ENCODE data around the gene FSIP1.
A peak's percentile ranks its signal among the peaks of the same experiment; 100 is the strongest.

The FSIP1 gene

DNA sequence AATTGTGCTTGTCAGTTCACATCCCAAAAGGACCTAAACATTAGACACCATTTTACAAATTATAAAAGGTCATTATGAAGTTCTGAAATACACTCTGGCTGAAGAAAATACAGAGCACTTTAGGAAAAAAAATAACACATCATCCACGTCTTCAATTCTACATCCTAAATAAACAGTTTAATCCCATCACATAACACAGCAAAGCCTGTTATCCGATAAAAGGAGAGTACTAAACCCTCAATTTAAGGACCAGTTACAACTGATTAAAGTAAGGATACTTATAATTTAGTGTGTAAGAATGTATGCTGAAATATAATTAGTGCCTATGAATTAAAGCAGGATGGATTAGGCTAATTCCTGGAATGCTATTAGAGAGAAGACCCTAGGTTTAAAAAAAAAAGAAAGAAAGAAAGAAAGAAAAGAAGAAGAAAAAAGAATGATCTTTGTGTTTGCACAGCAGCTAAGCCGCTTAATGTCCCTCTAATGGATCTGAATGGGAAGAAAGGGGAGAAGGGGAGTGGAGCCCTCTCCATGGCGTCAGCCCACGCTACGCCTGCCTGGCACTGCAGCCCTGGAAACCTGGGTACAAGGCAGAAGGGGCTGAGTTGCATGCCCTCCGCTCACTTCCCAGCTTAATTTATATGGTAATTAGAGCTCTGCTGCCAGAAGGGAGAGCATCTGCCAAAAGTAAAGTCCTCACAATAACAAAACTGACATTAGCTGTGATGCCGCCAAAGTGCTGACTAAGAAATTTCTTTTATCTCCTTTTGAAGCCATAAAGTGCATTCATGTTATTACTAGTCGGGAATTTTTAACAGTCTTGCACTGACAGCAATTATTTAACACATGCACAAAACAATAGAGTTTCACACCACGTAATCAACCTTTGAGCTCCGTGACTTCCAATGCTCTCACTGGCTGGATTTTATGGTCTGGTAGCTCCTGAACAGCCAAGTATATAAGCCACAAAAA is 90.0 kb downstream of the FSIP1 start:
- TF ChIP-seq, protein P1, sequence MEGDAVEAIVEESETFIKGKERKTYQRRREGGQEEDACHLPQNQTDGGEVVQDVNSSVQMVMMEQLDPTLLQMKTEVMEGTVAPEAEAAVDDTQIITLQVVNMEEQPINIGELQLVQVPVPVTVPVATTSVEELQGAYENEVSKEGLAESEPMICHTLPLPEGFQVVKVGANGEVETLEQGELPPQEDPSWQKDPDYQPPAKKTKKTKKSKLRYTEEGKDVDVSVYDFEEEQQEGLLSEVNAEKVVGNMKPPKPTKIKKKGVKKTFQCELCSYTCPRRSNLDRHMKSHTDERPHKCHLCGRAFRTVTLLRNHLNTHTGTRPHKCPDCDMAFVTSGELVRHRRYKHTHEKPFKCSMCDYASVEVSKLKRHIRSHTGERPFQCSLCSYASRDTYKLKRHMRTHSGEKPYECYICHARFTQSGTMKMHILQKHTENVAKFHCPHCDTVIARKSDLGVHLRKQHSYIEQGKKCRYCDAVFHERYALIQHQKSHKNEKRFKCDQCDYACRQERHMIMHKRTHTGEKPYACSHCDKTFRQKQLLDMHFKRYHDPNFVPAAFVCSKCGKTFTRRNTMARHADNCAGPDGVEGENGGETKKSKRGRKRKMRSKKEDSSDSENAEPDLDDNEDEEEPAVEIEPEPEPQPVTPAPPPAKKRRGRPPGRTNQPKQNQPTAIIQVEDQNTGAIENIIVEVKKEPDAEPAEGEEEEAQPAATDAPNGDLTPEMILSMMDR (IDR thresholded peaks at IDR 0.05), result no peak
- DNase-seq (ENCODE audit: low spot score), result no peak
- Histone ChIP-seq H3K27ac (no peak overlapping the region), H3K4me3 (peak overlapping the region; percentile 12)

DNA sequence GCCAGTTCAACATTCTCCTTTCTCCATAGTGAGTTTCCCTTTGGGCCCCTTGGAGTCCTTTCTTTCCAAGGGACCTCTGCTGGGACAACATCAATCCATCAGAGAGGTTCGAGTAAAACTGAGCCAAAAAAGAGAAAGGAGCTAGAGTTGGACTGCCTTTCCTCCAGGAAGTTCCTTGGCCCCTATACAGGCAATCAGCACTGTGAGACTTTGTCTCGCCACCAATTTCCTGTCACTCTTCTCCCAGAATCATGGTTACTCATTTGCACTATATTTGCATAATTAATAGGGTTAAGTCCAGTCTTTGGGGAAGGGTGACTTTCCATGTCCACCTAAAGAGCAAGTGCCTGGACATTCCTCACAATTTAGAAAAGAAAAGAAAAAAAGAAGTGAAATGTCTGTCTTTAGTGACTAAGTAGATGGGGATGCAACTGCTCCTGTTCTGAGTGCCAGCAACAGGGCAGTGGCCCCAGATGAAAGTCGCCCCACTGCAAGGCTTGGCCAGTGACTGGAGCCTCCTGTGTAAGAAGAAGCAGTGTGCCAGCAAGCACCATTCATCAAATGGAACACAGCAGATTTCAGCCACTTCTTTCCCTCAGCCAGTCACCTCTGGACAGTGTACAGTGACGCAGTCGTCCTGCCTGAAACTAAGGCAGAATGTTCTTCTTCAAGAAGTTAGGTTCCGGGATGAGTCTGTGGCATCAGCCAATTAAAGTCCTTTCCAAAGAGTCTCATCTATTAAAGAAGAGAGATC is 91.6 kb downstream of the FSIP1 start:
- no peak overlapping the region for H3K27ac ChIP-seq
- H3K4me3 ChIP-seq, result no peak overlapping the region
- TF ChIP-seq, protein P1 (IDR thresholded peaks at IDR 0.05), result no peak
- no peak for DNase-seq (ENCODE audit: low spot score)

DNA sequence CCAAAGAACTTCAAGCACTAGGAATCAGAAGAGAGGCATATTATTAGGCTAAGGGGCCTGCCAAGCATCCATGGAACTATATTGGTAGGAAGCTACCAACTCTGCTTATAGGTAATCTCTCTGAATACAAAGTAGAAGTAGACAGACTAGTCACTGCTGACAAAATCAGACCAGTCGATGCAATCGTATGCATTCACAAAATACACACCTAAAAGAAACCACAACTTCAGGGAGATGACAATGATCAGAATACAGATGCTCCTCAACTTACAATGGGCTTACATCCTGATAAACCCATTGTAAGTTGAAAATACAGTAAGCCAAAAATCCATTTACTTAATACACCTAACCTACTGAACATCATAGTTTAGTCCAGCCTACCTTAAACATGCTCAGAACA is 94.7 kb downstream of the FSIP1 start:
- DNase-seq (ENCODE audit: low spot score), result no peak
- TF ChIP-seq, protein P1 (IDR thresholded peaks at IDR 0.05), result no peak
- no peak overlapping the region for H3K4me3 ChIP-seq
- no peak overlapping the region for H3K27ac ChIP-seq

DNA sequence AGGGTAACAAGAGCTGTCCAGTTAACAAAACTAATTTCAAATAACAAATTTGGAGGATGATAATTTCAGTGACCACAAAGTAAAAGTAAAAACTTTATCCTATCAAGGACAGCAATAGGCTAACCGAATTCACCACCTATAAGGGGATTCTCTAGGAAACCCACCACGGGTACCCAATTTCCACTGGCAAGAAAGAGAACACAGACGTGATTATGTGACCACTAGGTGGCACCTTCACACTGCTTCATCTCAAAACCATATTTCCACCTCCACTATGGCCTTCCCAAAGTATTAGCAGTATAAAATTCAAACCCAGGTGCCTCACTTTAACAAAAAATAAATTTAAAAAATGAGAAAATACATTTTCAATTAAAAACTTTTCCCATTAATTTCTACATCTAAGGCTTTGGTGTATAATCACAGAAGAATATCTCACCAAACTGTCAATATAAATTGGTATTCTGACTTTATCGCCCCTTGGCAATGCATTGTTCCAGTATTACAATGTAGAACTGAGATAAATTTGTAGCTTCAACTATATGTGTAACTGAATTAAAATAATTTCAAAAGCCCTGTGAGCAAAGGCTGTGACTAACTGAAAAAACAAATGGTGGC is 96.5 kb downstream of the FSIP1 start:
- H3K27ac ChIP-seq, result no peak overlapping the region
- DNase-seq (ENCODE audit: low spot score), result no peak
- TF ChIP-seq, protein P1 (IDR thresholded peaks at IDR 0.05), result peak; percentile 71

DNA sequence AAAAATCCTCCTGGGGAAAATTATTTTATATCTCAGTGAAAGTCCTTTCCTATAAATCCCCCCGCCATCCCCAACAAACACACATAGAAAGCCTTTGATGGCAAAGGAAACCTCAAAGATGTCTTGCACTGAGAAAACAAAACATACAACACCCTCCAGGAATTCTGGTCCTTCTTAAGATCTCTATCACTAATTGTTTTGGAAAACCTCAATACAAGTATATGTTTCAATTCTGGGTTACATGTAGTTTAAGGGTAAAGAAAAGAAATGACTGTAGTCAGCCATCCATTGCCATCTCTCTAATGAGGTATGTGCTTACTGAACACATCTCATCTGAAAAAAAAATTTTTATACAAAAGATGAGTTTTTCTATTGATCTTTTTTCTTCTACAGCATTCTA is 97.3 kb downstream of the FSIP1 start:
- no peak for DNase-seq (ENCODE audit: low spot score)
- Histone ChIP-seq H3K4me3 (no peak overlapping the region), H3K27ac (no peak overlapping the region)
- TF ChIP-seq, protein P1 (IDR thresholded peaks at IDR 0.05), result no peak

More for the DNA sequence above, 96.5 kb downstream of the FSIP1 start:
- H3K4me3 ChIP-seq, result no peak overlapping the region

DNA sequence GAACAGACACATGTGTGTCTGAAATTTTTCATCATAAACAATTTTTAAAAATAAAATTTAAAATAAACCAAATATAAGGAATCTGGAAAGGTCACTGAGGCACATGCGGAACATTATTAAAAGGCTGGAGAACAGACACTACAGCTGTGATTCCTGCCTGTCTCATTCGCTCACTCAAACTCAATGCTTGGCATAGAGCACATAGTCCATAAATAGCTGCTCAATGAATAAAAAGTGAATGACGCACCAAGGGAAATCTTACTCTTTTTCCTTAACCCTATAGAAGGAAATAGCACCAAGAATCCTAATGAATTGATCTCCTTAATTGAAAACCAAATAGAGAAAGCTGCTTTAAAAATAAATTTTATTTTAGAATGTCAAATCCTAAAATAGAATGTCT is 98.4 kb downstream of the FSIP1 start:
- DNase-seq (ENCODE audit: low spot score), result no peak
- Histone ChIP-seq H3K4me3 (no peak overlapping the region), H3K27ac (no peak overlapping the region)
- TF ChIP-seq, protein P1 (IDR thresholded peaks at IDR 0.05), result no peak

Data from coronary artery (tissue), 2 donors.